GM21737 (cell line): ENCODE results near the gene MDM1.

ENCODE experiments used
- ATAC-seq: cut with Tn5 transposase; IDR thresholded peaks from one replicate; pipeline ENCODE4 v1.9.1; 2021; ENCODE audit warnings: mild to moderate bottlenecking, moderate library complexity; ENCODE audit not compliant: unreplicated experiment

MDM1 gene

DNA sequence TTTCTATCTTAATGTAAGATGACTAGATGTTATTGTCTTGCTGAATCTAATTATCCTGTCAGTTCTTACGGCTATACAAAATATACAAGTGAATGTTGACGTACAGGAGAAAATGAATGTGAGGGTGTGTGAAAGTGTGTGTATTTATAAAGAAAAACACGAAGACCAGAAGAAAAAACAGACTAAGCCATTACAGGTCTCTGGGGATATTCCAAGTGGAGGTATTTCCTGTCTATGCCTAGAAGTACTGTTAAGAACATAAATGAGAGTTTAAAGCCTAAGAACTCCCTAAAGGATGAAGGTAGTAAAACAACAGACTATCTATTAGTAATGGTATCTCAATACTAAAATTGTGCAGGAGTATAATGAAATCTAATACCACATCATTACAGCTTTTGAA, 7.6 kb downstream of the MDM1 start:
- ATAC-seq: no peak

- ATAC-seq: no peak
These were observed 11.0 kb downstream of the MDM1 start for GRCh38 chr12:68321140-68321539.

- ATAC-seq: no peak
These were observed 12.1 kb downstream of the MDM1 start for GRCh38 chr12:68319988-68320623.

DNA sequence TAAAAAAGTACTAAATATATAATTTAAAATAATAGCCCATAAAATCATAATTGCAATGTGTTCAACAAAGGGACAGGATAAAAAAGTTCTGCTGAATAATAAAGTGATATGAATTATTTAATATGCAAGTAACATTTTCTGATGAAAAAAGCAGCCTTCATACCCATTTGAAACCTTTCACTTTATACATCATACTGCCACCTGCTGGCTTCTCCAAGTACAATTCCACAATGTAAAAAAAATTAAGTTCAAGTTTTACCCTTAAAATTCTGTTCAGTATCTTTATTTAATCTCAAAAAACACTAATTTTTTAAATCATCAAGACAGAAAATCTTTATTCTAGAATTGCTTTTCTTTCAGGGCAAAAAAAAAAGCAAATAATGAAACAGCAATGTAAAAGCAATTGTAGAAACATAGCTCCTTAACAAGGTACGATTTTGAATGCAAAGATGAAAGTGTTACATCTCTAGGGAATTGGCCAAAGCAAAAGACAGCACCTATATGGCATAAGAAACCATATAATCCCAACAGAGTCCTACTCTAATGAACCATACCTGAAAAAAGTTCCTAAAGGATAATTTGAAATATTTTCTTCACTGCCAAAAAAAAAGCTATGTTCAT, 15.0 kb downstream of the MDM1 start:
- no peak for ATAC-seq

GRCh38 chr12:68310370-68310769, 21.8 kb downstream of the MDM1 start:
- ATAC-seq: no peak

GRCh38 chr12:68306564-68306963, 25.6 kb downstream of the MDM1 start:
- no peak for ATAC-seq

- ATAC-seq: no peak
These were observed 26.9 kb downstream of the MDM1 start for GRCh38 chr12:68305278-68305677.

DNA sequence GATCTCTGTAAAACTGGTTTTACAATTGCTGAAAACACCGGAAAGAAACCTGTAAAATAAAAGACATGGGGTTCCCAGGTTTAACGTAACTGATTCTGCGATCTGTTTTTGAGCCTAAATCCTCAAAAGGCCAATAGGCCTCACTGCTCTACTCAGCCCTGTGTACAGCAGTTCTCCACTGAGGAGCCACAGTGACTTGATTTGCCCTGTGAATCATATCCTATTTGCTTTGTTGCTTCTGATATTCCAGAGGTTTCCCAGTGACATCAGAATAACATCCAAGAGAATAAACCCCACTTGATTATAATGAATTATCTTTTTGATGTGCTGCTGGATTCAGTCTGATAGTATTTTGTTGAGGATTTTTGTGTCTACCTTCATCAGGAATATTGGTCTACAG, 27.5 kb downstream of the MDM1 start:
- no peak for ATAC-seq

DNA sequence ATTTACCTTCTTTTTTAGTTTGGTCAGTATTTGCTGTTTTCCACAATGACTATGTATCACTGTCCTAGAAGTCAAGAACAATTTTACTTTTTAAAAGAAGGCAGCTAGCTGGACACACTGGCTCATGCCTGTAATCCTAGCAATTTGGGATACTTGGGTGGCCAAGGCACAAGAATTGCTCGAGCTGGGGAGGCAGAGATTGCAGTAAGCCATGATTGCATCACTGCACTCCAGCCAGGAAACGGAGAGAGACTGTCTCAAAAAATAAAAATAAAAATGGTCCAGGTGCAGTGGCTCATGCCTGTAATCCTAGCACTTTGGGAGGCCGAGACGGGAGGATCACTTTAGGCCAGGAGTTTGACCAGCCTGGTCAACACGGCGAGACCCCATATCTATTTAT, 28.3 kb downstream of the MDM1 start:
- no peak for ATAC-seq

DNA sequence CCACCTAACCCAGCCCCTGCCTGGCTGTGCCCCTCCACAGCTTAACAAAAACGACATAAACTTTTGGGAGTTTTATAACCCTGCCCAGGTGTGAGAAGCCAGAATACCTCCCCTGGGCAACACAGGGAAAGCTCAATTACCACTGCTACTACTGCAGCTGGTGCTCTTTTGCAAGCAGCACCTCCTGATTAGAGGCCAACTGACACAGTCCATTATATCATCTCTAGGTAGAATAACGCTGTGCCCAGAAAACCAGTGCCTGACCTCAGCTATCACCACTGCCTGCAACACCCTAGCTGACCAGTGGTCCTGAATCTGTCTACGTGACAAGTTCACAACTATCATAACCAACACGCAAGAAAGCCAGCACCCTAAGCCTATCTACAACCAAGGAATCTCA, 34.2 kb downstream of the MDM1 start:
- no peak for ATAC-seq

- ATAC-seq: no peak
These were observed 37.9 kb downstream of the MDM1 start for GRCh38 chr12:68294251-68294650.

- ATAC-seq: no peak
These were observed 38.8 kb downstream of the MDM1 start for GRCh38 chr12:68293347-68293746.

DNA sequence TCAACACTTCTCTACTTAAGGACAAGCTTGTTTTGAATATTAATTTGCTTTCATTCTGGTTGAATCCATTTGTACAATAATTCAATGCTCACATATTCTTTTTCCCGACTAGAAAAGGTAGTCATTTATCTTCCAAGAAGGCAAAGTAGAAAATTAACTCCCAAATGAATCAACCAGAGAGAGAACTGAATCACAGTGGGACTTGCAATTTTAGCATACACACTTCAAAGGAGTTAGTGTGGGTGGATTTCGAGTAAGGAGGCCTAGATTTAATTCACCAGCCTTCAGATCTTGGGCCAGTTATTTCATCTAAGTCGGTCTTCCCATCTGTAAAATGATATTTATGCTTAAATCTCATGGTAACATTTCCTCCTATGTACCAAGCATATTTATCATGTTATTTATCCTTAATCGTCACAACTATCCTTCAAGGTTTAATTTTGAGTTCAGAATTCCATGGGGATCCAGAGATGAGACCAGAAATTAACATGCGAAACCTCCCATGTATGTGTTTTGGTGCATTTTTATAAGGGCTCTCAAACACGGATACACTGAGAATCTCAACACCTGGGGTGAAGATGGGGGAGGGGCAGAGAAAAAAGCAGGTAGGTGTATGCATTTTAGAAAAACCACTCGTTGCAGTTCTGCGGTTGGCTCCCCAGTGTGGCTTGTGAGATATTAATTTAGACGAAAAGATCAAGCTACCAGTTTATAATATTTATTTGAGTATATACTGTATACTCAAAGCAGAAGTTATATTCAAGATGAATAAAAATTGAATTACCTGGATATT, 39.8 kb downstream of the MDM1 start:
- no peak for ATAC-seq

DNA sequence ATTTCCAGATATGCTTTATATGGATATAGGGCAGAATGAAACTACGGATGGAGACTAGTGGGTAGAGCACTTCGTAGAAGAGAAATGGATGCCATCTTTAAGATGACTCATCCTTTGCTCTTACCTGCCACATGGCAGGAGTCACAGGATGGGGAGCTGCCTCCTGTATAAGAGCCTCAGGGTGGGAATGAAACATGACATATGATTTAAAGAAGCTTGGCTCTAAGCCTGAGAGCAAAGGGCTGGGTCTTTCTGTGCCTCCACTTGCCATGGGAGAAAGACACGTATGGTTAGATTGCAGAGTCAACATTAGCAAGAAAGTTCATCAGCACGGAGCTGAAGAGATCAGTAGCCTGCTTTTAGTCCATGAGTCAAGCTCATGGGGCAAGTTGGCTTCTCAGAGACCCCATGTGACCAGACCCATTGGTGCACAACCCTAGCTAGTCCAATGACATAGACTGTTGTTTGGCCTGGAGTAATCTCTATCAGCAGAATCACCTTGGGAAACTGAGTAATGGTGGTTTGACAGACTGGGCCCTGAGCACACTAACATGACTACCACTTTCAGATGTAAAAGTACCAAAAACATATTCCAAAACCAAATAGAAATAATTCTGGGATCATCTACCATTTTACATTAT, 40.6 kb downstream of the MDM1 start:
- no peak for ATAC-seq

GRCh38 chr12:68290126-68290525, 42.0 kb downstream of the MDM1 start:
- peak; percentile 81 for ATAC-seq

DNA sequence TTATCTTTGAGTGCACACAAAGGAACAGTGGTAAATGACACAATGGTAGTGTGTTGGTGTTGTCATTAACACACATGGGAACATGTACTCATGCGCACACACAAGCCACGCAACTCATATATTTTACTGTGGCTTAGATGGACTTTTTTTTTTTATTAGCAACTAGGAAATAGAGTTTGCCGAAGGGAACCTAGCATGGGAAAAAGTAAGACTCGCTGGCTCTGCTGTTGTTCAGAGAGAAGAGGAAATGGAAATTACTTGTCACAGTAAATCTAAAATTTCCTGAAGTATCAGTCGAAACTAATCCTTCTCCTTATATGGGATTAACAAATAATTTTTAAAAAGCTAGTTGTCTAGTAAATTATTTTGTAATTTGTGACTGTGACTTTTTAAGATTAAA, 45.1 kb downstream of the MDM1 start:
- no peak for ATAC-seq

DNA sequence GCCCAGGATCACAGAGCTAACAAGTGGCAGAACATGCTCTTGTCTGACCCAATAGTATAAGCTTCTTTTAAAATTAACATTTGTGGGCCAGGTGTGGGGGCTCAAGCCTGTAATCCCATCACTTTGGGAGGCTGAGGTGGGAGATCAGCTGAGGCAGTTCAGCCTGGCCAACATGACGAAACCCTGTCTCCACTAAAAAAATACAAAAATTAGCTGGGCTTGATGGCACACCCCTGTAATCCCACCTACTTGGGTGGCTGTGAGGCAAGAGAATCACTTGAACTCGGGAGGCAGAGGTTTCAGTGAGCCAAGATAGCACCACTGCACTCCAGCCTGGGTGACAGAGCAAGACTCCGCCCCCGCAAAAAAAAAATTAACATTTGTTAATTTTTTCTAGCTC, 45.8 kb downstream of the MDM1 start:
- no peak for ATAC-seq

DNA sequence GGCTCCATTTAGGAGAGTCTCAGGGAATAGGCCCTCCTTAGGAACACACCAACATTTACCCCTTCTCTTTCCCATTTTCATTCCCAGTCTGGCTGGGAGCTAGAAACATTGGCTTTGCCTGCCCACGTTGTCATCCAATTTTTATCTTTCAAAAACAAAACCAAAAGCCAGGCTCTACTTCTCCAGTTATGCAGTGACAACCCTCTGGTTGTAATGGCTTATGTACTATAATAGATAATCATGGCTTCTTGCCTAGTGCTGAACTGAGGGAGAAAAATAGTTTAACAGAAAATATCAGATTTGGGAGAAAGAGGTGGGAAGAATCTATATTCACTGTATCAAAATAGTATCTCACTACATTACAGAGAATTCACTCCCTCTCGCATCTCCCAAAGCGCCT, 46.6 kb downstream of the MDM1 start:
- no peak for ATAC-seq

GRCh38 chr12:68281322-68282077, 50.7 kb downstream of the MDM1 start:
- no peak for ATAC-seq

DNA sequence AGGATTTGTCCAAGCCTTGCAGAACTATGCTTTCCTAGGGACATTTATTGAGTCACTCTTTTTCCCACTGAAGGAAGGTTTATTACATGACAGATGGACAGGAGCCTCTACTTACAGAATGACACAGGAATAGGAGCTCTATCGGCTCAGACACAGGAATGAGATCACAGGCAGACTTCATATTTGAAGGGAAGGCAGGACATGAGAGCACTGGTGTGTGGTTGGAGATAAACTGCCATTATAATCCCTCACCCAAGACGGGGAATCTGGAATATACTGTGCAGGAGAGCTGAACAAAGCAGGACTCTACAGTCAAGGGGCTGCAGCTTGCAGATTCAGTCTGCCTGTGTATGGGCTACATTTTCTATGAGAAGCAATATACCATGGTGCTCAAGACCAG, 51.9 kb downstream of the MDM1 start:
- no peak for ATAC-seq
